CD4-positive, alpha-beta T cell treated with Interleukin-4 for 4 hours (primary cell): Measurements from ENCODE around the gene S100A3.
"Not testable (repeated sequence)": the region's sequence is repeated elsewhere in the genome, so short reads cannot be mapped to it uniquely, and the experiment has no call there.

Experiments used
- DNase-seq: peaks from one replicate; pipeline ENCODE4 v3.0.0-alpha.2; 2020

Gene S100A3

GRCh38 chr1:153548722-153549688 is at the start of gene S100A3:
Gene S100A3, minus strand, starts transcription at chr1:153549258. Its CDS starts 773 bp downstream, at chr1:153548485.
- DNase-seq, result no peak

- DNase-seq, result peak; percentile 16
Measured at GRCh38 chr1:153598309-153599172, 49.5 kb upstream of the S100A3 start.

GRCh38 chr1:153597206-153597605 is 48.1 kb upstream of the S100A3 start:
- DNase-seq, result peak; percentile 21

- DNase-seq, result no peak
Measured at GRCh38 chr1:153592748-153593147, 43.7 kb upstream of the S100A3 start.

GRCh38 chr1:153588482-153588881 is 39.4 kb upstream of the S100A3 start:
- no peak for DNase-seq

GRCh38 chr1:153588033-153588432 is 39.0 kb upstream of the S100A3 start:
- not testable (repeated sequence) for DNase-seq

GRCh38 chr1:153587314-153587713 is 38.3 kb upstream of the S100A3 start:
- DNase-seq, result no peak

GRCh38 chr1:153586347-153586746 is 37.3 kb upstream of the S100A3 start:
- DNase-seq, result no peak

- DNase-seq, result no peak
Measured at GRCh38 chr1:153585006-153585405, 35.9 kb upstream of the S100A3 start.

GRCh38 chr1:153583976-153584375 is 34.9 kb upstream of the S100A3 start:
- no peak for DNase-seq

- not testable (repeated sequence) for DNase-seq
Measured at GRCh38 chr1:153583514-153583913, 34.5 kb upstream of the S100A3 start.

- not testable (repeated sequence) for DNase-seq
Measured at GRCh38 chr1:153582836-153583235, 33.8 kb upstream of the S100A3 start.

- DNase-seq, result no peak
Measured at GRCh38 chr1:153578936-153579335, 29.9 kb upstream of the S100A3 start.

- no peak for DNase-seq
Measured at GRCh38 chr1:153578490-153578889, 29.4 kb upstream of the S100A3 start.

GRCh38 chr1:153577624-153578051 is 28.6 kb upstream of the S100A3 start:
- DNase-seq, result no peak

GRCh38 chr1:153577138-153577537 is 28.1 kb upstream of the S100A3 start:
- DNase-seq, result no peak

- DNase-seq, result not testable (repeated sequence)
Measured at GRCh38 chr1:153575497-153575896, 26.4 kb upstream of the S100A3 start.

GRCh38 chr1:153575081-153575491 is 26.0 kb upstream of the S100A3 start:
- DNase-seq, result not testable (repeated sequence)

- DNase-seq, result no peak
Measured at GRCh38 chr1:153573351-153573750, 24.3 kb upstream of the S100A3 start.

- peak; percentile 35 for DNase-seq
Measured at GRCh38 chr1:153572569-153573015, 23.5 kb upstream of the S100A3 start.

- no peak for DNase-seq
Measured at GRCh38 chr1:153571706-153572105, 22.6 kb upstream of the S100A3 start.

- DNase-seq, result no peak
Measured at GRCh38 chr1:153570874-153571273, 21.8 kb upstream of the S100A3 start.

- no peak for DNase-seq
Measured at GRCh38 chr1:153569465-153569864, 20.4 kb upstream of the S100A3 start.
